GM12891 (cell line): ENCODE data around the gene PRAMEF17. TPM values are rescaled to one million over a fixed set of nuclear protein-coding genes. Genes with fewer than 3 reads are reported as not detected.
"Not testable (repeated sequence)": the region's sequence is repeated elsewhere in the genome, so short reads cannot be mapped to it uniquely, and the experiment has no call there.

ENCODE experiments used
- DNase-seq: peaks from one replicate; pipeline ENCODE4 v3.0.0; 2011; ENCODE audit warnings: low spot score; ENCODE audit not compliant: insufficient read length
- FAIRE-seq: peaks from 2 replicates; lab custom pipeline; 2011; peaks lifted over from hg19 to GRCh38; lab: Jason Lieb, UNC
- polyA plus RNA-seq: library from polyadenylated mRNA; unstranded; fragments of >200 nt; gene quantifications from one replicate; pipeline ENCODE4 v1.2.1, GENCODE V29; 2012; ENCODE audit warnings: low read depth, missing spikeins, inconsistent platforms; ENCODE audit not compliant: missing spikeins

Gene PRAMEF17, protein sequence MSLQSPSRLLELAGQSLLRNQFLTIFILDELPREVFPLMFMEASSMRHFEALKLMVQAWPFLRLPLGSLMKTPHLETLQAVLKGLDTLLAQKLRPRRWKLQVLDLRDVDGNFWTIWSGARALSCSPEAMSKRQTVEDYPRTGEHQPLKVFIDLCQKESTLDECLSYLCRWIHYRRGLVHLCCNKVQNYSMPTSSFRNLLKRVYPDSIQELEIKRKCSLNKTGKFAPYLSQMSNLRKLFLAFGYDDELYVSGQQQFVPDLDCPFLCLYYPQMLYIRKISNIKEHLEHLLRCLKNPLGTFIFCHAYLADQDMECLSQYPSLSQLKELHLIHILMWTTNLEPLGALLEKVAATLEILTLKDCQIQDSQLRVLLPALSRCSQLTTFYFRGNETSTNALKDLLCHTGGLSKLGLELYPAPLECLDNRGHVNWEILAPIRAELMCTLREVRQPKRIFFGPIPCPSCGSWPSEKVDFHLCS
- polyA plus RNA-seq, result not detected

DNA sequence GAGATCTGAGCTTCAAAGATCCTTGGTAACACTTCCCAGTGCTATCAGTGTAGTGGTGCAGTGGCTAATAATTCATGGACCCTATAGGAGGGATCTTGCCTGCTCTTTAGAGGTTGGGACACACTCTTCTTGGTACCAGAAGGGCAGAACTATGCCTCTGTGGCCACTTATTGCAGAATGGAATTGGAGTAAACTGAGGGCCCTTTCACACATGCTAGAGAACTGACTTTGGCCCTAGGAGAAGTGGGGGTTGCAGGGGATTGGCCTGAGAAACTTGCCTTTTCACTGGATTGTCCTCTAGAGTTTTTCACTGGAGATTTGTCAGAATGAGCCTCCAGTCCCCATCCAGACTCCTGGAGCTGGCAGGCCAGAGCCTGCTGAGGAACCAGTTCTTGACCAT is at the start of gene PRAMEF17:
PRAMEF17 (plus strand) TSS at position 301 of the 400 bp plus-strand sequence; CDS start at position 327, 26 bp downstream.
- FAIRE-seq, DNase-seq: not testable (repeated sequence)

DNA sequence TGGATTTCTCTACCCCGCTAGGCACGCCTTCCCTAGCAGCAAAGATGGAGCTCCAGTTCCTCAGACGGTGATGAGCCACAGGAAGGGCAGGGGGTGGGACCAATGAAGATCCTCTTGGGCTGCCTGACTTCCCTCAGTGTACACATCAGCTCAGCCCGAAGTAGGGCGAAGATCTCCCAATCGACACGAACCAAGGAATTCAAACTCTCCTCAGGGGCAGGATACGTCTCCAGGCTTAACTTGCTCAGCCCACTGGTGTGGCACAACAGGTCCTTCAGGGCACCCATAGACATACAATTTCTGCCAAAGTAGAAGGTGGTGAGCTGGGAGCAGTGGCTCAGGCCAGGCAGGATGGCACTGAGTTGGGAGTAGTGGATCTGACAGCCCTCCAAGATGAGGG is 46.9 kb upstream of the PRAMEF17 start:
- FAIRE-seq, result not testable (repeated sequence)

DNA sequence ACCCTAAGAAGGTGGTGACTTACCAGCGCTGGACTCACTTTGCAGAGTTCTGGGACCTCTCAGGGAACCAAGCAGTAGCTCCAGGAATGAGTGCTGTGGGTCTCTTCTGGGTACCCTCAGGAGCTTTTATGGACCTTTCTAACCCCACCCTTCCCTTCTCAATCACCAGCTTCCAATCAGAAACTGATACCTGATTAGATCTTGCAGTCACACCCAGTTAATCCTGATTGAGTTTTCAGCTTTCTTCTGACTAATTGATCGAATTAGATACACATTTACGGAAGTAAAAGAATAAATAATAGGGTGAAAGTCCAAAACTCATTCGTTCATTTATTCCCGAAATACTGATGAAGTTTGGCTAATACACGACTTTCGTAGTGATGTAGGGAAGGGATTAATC is 42.4 kb upstream of the PRAMEF17 start, which contains the start of gene PRAMEF14:
PRAMEF14 (minus strand) TSS at position 101 of the 400 bp plus-strand sequence. CDS start 1,820 bp downstream, outside the sequence.
- not testable (repeated sequence) for FAIRE-seq, DNase-seq

More for the DNA sequence above, 46.9 kb upstream of the PRAMEF17 start:
- not testable (repeated sequence) for DNase-seq

DNA sequence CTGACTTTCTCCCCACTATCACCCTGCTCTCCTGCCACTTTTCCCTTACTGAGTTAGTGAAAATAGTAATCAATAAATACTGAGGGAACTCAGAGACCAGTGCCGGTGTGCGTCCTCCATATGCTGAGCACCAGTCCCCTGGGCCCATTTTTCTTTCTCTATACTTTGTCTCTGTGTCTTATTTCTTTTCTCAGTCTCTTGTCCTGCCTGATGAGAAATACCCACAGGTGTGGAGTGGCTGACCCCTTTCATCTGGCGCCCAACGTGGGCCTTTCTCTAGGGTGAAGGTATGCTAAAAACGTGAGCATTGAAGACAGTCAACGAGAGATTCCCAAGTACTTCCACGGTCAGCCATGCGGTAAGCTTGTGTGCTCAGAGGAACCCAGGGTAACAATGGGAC is 36.0 kb upstream of the PRAMEF17 start:
- DNase-seq, result not testable (repeated sequence)

DNA sequence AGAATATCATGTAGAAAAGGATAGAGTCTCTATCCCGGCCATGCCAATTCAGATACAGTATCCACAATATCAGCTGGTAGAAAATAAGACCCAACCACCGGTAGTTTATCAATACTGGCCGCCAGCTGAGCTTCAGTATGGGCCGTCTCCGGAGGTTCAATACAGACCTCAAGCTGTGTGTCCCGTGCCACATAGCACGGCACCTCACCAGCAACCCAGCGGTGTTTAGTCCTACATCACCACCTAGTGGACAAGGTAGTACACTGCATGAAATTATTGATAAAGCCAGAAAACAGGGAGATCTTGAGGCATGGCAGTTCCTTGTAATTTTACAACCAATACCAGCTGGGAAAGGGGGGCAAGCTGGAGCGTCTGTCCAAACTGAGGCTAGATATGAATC is 35.0 kb upstream of the PRAMEF17 start:
- FAIRE-seq, result peak; percentile 20
- DNase-seq, result not testable (repeated sequence)

More for the DNA sequence above, 36.0 kb upstream of the PRAMEF17 start:
- not testable (repeated sequence) for FAIRE-seq

DNA sequence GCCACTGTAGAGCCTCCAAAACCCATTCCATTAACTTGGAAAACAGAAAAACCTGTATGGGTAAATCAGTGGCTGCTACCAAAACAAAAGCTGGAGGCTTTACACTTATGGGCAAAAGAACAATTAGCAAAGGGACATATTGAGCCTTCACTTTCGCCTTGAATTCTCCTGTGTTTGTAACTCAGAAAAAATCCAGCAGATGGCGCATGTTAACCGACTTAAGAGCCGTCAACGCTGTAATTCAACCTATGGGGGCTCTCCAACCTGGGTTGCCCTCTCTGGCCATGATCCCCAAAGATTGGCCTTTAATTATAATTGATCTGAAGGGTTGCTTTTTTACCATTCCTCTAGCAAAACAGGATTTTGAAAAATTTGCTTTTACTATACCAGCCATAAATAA is 32.7 kb upstream of the PRAMEF17 start:
- not testable (repeated sequence) for FAIRE-seq, DNase-seq

DNA sequence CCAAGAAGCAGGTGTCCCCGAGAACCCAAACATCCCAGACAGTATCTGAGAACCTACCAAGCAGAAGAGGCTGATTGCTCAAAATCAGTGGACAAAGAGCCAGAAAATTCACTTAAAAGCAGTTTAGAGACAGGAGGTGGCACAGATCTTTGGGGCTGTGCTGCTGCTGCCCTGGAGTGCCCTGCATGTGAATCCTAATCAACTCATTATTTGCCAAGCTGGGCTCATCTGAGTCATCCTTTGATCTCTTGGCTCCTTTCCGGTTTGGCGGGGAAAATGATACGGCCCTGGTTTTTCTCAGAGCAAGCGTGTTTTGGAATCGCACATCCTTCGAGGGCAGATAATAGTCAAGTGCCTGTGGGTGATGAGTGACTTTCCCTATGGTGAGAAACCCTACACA is 27.1 kb upstream of the PRAMEF17 start:
- FAIRE-seq, DNase-seq: not testable (repeated sequence)

DNA sequence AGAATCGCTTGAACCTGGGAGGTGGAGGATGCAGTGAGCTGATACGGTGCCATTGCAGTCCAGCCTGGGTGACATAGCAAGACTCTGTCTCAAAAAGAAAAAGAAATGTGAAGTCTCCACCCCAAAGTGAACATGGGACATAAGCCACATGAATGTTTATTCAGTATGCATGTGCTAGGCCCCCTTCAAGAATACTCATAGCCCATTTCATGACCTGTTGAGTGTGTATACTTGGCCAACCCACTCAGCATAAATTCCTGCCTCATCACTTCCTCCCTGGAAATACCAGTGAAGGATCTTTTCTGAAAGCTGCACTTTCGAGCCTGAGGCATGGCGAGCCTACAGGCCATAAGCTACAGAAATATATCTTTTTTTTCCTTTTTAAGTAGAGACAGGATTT is 24.5 kb upstream of the PRAMEF17 start:
- not testable (repeated sequence) for DNase-seq, FAIRE-seq

DNA sequence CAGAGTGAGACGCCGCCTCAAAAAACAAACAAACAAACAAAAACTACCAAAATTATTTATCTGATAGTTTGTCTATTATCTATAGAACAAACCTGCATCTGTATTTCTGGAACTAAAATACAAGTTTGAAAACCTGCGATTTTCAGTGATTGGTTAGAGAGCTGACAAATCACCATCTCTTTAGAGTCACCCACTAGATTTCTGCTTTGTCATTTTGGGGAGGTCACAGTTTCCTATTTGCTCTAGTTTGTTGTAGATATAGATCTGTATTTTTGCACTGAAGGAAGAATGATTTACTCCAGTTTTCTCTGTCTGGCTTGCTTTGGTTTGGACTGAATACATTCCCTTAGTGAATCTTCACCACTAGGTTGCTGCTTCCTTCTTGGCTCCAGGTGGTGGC is 22.9 kb upstream of the PRAMEF17 start:
- not testable (repeated sequence) for DNase-seq, FAIRE-seq

DNA sequence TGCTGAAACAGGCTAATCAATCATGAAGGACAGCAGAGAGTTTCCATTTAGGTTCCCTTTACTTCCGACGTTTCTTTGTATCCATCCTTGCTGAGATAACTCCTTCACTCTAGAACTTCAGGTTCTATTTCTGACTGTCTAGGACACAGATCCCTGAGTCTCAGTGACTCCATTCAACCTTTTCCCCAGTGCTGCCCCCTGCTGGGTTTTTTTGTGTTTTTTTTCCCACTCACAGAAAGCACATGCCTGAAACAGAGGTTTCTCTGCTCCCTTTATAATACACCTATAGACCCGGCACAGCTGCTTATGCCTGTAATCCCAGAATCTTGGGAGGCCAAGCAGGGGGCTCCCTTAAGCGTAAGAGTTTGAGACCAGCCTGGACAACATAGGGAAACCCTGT is 20.9 kb upstream of the PRAMEF17 start:
- not testable (repeated sequence) for FAIRE-seq, DNase-seq

DNA sequence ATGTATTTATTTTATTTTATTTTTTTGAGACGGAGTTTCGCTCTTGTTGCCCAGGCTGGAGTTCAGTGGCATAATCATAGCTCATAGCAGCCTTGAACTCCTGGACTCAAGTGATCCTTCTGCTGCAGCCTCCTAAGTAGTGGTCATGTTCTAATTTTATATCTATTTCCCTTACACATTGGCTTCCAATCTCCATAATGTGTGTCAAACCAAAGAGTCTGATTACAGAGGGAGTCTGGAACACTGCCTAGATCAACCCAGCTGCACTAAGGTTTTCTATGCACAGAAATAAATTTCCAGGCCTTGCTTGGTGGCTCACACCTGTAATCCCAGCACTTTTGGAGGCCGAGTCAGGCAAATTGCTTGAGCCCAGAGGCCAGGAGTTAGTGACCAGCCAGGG is 10.4 kb upstream of the PRAMEF17 start:
- not testable (repeated sequence) for FAIRE-seq

DNA sequence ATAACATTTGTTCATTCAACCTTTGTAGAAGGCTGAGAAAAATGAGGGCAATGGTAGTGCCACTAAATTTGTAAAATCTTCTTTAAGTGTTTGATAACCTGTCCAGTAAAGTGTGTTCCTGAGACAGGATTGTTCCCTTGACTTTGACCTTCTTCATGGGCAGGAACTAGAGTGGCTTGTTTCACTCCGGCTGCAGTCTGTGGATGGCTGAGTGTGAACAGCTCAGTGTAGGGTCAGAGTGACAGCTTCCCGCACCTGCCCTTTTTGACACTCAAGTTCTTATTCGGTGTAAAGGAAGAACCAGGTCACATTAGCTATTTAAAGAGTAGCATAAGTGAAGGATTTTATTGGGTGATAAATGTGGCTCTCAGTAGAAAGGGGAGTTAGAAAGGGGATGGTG is 9.1 kb upstream of the PRAMEF17 start:
- not testable (repeated sequence) for DNase-seq, FAIRE-seq

More for the DNA sequence above, 10.4 kb upstream of the PRAMEF17 start:
- DNase-seq, result not testable (repeated sequence)

DNA sequence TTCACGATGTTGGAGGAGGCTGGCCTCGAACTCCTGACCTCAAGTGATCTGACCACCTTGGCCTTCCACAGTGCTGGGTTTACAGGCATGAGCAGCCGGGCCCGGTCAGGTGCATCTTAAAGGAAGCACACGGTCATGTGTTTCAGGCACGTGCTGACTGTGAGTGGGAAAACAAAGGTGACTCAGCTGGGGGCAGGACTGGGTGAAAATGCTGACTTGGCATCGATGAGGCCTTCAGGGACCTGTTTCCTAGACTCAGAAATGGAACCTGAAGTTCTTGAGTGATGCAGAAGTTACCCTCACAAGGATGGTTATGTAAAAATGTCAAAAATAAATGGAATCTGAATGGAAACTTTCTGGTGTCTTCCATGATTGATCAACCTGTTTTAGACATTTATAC is 3.6 kb downstream of the PRAMEF17 start:
- not testable (repeated sequence) for DNase-seq, FAIRE-seq

DNA sequence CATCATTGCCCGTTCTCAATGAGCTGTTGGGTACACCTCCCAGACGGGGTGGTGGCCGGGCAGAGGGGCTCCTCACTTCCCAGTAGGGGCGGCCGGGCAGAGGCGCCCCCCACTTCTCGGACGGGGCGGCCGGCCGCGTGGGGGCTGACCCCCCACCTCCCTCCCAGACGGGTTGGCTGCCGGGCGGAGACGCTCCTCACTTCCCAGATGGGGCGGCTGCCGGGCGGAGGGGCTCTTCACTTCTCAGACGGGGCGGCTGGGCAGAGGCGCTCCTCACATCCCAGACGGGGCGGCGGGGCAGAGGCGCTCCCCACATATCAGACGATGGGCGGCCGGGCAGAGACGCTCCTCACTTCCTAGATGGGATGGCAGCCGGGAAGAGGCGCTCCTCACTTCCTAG is 5.3 kb downstream of the PRAMEF17 start:
- not testable (repeated sequence) for FAIRE-seq, DNase-seq

DNA sequence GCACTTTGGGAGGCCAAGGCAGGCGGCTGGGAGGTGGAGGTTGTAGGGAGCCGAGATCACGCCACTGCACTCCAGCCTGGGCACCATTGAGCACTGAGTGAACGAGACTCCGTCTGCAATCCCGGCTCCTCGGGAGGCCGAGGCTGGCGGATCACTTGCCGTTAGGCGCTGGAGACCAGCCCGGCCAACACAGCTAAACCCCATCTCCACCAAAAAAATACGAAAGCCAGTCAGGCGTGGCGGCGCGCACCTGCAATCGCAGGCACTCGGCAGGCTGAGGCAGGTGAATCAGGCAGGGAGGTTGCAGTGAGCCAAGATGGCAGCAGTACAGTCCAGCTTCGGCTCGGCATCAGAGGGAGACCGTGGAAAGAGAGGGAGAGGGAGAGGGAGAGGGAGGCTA is 5.9 kb downstream of the PRAMEF17 start:
- FAIRE-seq, DNase-seq: not testable (repeated sequence)
